Ishikawa (cell line): ENCODE results near the gene SLC27A2.

Experiments
- CEBPB ChIP-seq: IDR thresholded peaks from 2 replicates; pipeline ENCODE4 v1.6.1; 2012
- CREB1 ChIP-seq: IDR thresholded peaks from 2 replicates; pipeline ENCODE4 v1.6.1; 2012; ENCODE audit warnings: low read depth
- EGR1 ChIP-seq: IDR thresholded peaks from 2 replicates; pipeline ENCODE4 v1.6.1; 2012
- EP300 ChIP-seq: IDR thresholded peaks from 2 replicates; pipeline ENCODE4 v1.6.1; 2012; ENCODE audit warnings: borderline replicate concordance
- FOXM1 ChIP-seq: IDR thresholded peaks from 2 replicates; pipeline ENCODE4 v1.6.1; 2012; ENCODE audit warnings: low read depth, borderline replicate concordance
- NFIC ChIP-seq: IDR thresholded peaks from 2 replicates; pipeline ENCODE4 v1.6.1; 2012
- RAD21 ChIP-seq: IDR thresholded peaks from 2 replicates; pipeline ENCODE4 v1.6.1; 2012; ENCODE audit warnings: low read depth
- TAF1 ChIP-seq: IDR thresholded peaks from 2 replicates; pipeline ENCODE4 v1.6.1; 2012; ENCODE audit warnings: low read depth, mild to moderate bottlenecking
- TCF12 ChIP-seq: IDR thresholded peaks from 2 replicates; pipeline ENCODE4 v1.6.1; 2012; ENCODE audit warnings: low read depth
- TEAD4 ChIP-seq: IDR thresholded peaks from 2 replicates; pipeline ENCODE4 v1.6.1; 2012
- YY1 ChIP-seq: IDR thresholded peaks from 2 replicates; pipeline ENCODE4 v1.6.1; 2012; ENCODE audit warnings: low read depth
- ZBTB7A ChIP-seq: IDR thresholded peaks from 2 replicates; pipeline ENCODE4 v1.6.1; 2012; ENCODE audit warnings: low read depth
- TF ChIP-seq, protein P1 (sequence below): IDR thresholded peaks from 2 replicates; pipeline ENCODE4 v1.6.1; 2012
- TF ChIP-seq, protein P2 (sequence below): IDR thresholded peaks from 2 replicates; pipeline ENCODE4 v1.6.1; 2012; ENCODE audit warnings: low read depth, mild to moderate bottlenecking
- TF ChIP-seq, protein P3 (sequence below): IDR thresholded peaks from 2 replicates; pipeline ENCODE4 v1.6.1; 2012

Gene SLC27A2

DNA sequence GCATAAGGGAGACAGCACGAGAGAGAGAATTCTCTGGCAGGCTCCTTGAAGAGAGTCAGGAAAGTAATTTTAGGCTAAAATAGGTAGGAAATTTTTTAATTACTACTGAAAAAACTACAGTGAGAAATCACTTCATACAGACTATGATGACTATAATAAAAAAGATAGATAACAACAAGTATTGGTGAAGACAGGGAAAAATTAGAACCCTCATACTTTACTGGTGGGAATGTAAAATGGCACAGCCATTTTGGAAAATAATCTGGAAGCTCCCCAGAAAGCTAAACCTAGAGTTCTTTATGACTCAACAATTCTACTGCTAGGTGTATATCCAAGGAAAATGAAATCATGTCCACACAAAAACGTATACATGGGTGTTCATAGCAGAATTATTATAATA, 85.6 kb downstream of the SLC27A2 start:
- TF ChIP-seq, protein P1, sequence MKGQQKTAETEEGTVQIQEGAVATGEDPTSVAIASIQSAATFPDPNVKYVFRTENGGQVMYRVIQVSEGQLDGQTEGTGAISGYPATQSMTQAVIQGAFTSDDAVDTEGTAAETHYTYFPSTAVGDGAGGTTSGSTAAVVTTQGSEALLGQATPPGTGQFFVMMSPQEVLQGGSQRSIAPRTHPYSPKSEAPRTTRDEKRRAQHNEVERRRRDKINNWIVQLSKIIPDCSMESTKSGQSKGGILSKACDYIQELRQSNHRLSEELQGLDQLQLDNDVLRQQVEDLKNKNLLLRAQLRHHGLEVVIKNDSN = no peak
- TF ChIP-seq CREB1 (no peak), ZBTB7A (no peak), RAD21 (no peak), EGR1 (no peak), NFIC (no peak)

DNA sequence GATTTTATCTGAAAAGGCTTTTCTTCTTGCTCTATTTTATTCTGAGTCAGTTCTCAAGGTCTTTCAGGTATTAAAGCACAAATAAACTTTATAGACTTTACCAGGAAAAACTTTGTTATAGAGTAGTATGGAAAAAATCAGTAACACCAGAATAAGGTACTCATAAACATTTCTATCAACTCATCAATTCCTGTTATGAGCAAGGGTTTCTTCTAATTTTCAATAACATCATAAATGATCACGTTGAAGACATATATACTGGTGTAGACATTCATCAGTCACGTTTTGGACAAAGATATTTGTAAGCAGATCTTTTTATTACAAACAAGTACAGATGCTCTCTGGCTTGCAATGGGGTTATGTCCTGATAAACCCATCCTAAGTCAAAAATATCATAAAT, 93.1 kb downstream of the SLC27A2 start:
- TF ChIP-seq, protein P1 = no peak
- TF ChIP-seq, protein P2, sequence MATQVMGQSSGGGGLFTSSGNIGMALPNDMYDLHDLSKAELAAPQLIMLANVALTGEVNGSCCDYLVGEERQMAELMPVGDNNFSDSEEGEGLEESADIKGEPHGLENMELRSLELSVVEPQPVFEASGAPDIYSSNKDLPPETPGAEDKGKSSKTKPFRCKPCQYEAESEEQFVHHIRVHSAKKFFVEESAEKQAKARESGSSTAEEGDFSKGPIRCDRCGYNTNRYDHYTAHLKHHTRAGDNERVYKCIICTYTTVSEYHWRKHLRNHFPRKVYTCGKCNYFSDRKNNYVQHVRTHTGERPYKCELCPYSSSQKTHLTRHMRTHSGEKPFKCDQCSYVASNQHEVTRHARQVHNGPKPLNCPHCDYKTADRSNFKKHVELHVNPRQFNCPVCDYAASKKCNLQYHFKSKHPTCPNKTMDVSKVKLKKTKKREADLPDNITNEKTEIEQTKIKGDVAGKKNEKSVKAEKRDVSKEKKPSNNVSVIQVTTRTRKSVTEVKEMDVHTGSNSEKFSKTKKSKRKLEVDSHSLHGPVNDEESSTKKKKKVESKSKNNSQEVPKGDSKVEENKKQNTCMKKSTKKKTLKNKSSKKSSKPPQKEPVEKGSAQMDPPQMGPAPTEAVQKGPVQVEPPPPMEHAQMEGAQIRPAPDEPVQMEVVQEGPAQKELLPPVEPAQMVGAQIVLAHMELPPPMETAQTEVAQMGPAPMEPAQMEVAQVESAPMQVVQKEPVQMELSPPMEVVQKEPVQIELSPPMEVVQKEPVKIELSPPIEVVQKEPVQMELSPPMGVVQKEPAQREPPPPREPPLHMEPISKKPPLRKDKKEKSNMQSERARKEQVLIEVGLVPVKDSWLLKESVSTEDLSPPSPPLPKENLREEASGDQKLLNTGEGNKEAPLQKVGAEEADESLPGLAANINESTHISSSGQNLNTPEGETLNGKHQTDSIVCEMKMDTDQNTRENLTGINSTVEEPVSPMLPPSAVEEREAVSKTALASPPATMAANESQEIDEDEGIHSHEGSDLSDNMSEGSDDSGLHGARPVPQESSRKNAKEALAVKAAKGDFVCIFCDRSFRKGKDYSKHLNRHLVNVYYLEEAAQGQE = no peak
- TF ChIP-seq TCF12 = no peak
- no peak for TF ChIP-seq RAD21
- no peak for TF ChIP-seq NFIC
- TF ChIP-seq, protein P3, sequence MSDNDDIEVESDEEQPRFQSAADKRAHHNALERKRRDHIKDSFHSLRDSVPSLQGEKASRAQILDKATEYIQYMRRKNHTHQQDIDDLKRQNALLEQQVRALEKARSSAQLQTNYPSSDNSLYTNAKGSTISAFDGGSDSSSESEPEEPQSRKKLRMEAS = no peak
- TF ChIP-seq CEBPB = no peak
- TF ChIP-seq EGR1 = no peak
- no peak for TF ChIP-seq EP300
- no peak for TF ChIP-seq TAF1

DNA sequence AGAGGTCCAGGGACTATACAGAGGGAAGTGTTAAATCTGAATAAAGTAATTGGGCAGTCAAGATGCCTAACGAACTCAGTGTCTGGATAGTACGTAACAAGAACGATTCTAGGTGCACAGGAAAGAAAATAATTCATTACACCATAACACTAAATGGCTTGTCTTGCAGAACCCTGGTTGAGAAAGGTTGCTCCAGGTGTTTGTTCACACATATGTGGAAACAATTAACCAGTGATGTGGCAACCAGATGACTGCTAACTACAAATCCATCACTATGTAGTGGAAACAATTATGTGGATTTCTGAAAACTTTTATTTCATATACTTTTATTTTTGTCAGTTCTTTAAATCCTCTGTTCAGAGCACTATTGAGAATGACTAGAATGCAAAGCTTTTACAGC, 93.9 kb downstream of the SLC27A2 start:
- TF ChIP-seq ZBTB7A (no peak), FOXM1 (no peak), TCF12 (no peak), EGR1 (no peak), TAF1 (no peak), NFIC (no peak), CREB1 (no peak), TEAD4 (no peak), YY1 (no peak), RAD21 (no peak)
- TF ChIP-seq, protein P3 = no peak
- TF ChIP-seq, protein P2 = no peak
- TF ChIP-seq, protein P1 = no peak

DNA sequence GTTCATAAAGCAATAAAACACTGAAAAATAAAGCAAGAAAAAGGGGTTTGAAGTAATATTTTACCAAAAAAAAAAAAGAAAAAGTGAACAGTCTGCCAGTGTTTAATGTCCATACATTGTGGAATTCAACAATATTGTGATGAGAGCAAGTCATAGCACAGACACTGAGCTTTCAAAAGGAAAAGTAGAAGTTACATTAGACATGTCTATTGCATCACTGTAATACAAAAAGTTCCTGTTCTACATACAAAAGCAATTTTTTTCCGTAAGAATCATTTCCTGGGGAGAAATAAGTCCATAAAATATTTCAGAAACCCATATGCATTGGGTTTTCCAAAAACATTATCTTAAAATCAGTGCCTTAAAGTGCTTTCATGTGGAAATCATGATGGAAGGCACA, 95.4 kb downstream of the SLC27A2 start:
- no peak for TF ChIP-seq FOXM1
- no peak for TF ChIP-seq YY1

DNA sequence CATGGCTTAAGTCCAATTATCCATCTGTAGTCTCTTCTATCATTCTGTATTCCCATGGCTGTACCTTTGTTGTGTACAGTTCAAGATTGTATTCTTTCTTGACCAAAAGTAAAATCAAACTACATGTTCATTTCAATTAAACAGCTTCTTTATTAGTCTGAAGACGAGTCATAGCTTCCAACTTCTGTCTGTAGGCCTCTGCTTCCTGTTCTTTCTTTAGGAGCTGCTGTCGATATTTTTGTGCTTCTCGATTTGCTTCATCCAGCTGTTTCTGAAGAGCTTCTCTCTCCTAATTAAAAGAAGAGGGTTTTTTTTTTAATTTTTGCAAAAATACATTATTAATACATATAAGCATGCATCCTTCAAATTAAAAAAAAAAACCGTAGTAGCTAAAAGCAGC, 96.5 kb downstream of the SLC27A2 start:
- TF ChIP-seq TAF1 (no peak), NFIC (no peak), TCF12 (no peak), CEBPB (no peak), FOXM1 (no peak), ZBTB7A (no peak), EGR1 (no peak), EP300 (no peak), TEAD4 (no peak), CREB1 (no peak), RAD21 (no peak)
- TF ChIP-seq, protein P3 = no peak
- TF ChIP-seq, protein P1 = no peak
- TF ChIP-seq, protein P2 = no peak
